ENCODE results near the gene KCND3.

Gene KCND3

GRCh38 chr1:111989531-111990025 is at the start of gene KCND3:
Gene KCND3, minus strand, starts transcription at chr1:111989668.
- peak in 5 of 14 donors; percentile 27 to 65 (median 52) for DNase-seq

- no peak for DNase-seq
Measured at GRCh38 chr1:112034277-112034676, 44.8 kb upstream of the KCND3 start.

DNA sequence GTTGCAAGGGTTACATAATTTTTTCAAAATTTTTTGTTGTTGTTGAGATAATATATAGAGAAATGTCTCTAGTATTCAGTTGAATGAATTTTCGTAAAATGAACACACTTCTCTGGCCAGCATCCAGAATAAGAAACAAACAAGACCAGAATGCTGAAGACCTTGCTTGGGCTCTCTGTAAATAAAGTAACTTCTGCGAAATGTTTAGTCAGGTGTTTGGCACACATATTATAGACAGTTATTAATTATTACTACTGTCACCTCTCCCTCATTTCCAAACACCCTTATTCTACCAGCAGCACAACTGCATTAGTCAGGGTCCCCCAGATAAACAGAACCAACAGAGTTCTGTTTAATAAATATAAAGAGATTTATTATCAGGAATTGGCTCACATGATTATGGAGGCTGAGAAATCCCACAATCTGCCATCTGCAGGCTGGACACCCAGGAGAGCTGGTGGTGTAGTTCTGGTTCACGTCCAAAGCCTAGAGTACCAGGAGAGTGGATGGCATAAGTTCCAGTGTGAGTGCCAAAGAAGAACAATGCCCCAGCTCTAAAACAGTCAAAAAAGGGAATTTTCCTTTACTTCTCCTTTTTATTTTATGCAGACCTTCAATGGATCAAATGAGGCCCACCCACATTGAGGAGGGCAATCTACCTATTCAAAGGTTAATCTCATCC is 44.1 kb upstream of the KCND3 start:
- peak in 1 of 14 donors; percentile 89 for DNase-seq

DNA sequence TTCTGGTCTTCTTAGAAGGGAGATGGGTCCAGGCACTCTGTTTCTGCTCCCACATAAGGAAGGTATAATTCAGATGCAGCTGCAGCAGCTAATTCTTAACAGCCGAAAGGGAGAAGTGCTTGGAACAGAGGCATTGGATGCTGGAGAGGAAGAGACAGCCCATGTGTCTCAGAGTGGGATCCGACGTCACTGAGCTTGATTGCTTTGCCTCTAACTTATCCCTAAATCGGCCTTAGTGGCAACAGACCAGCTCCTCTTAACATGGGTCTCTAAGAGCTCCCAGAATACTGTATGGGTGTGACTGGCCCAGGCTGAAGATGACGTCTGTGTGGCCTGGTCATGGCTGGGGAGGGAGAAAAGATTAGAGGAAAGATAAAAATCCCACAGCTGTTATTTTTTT is 40.7 kb upstream of the KCND3 start:
- DNase-seq, result no peak

DNA sequence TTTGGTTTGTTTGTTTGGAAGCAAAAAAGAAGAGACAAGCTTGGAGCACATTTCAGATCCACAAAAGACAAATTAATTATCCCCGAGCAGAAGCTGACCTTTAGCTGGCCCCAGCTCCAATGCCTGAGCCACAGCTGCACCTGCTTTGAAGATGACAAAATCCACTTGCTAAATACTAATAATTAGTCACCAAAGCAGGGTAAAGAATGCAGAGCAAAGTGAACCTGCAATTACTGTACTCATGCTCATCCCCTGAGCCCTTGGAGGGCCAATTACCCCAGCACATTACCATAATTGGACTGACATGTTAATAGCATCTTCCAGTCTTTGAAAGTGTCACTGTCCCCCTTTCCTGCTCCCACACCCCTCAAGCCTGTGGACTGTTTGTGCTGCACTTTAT is 38.2 kb upstream of the KCND3 start:
- no peak for DNase-seq

GRCh38 chr1:112026501-112026900 is 37.0 kb upstream of the KCND3 start:
- peak in 1 of 14 donors; percentile 55 for DNase-seq

DNA sequence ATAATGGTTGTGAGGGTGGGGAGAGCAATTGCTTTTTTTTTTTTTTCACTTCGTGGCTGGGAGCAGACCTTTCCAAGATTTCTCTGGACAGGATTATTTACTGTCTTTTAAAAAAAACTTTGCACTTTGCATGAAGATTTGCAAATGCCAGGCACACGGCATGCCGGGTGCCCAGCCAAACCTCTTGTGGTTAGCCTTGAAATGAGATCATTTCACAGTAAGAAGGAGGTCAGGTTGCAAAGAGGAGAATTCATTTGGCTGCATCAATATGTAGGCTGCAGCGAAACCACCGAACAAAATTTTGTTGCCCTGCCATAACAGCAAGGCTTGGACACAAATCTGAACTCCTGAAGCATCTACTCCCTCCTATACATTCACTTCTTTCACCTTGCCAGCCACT is 36.5 kb upstream of the KCND3 start:
- DNase-seq, result peak in 2 of 14 donors; percentile 2 to 72

- no peak for DNase-seq
Measured at GRCh38 chr1:112021263-112021662, 31.8 kb upstream of the KCND3 start.

DNA sequence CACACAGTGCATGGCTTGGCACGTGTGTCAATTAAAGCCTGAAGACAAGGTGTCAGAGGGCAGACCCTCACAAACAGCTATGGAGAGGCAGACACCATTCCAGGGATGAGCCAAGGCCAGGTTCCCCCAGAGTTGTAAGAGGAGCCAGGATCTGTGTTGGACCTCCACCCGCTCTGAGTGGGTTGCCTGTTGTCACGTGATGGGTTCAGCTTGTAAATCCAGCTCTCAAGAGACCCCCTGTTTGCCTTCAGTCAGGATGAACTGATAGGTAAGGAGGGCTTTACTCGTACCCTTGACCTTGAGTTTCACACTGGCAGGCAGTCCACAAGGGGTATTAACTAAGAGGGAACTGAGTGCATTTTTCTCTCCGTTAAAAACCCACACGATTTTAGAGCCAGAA is 27.7 kb upstream of the KCND3 start:
- no peak for DNase-seq

GRCh38 chr1:112012823-112013222 is 23.4 kb upstream of the KCND3 start:
- no peak for DNase-seq

GRCh38 chr1:112011202-112011601 is 21.7 kb upstream of the KCND3 start:
- peak in 1 of 14 donors; percentile 11 for DNase-seq

- no peak for DNase-seq
Measured at GRCh38 chr1:112007169-112007568, 17.7 kb upstream of the KCND3 start.

GRCh38 chr1:112006416-112007025 is 17.1 kb upstream of the KCND3 start:
- no peak for DNase-seq

DNA sequence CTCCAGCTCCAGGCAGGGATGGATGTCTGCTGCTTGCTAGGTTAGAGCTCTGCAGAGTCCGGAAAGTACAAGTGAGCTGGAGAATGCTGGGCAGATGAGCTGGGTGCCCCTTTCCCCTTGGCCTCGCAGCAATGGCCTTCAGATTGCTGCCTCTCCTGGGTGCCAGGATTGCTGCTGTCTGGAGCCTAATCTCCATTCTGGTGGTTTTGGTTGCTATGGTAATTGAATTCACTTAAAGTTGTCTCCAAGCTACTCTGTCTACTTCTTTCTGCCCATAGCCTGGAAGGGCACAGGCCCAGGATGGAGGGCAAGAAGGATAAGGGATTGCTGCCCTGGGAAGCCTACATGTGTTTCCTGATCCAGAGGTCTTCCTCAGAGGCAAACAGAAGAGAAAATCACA is 14.6 kb upstream of the KCND3 start:
- no peak for DNase-seq

DNA sequence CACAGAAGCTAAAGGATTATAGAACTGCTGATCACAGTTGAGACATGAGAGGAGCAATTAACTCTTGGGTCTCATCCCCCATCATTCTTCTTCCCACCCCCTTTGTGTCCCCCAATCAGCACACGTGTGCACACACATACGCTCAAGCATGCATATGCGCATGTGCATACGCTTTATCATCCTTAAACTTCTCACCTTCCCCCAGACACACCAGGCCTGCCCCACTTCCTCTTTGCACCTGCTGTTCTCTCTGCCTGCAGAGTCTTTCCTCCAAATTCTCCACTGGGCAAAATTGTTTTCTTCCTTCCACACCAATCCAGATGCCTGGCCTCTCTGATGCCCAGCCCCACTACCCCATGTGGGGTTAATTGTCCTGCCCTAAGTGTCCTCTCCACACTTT is 13.0 kb upstream of the KCND3 start:
- no peak for DNase-seq

GRCh38 chr1:112001436-112001835 is 12.0 kb upstream of the KCND3 start:
- no peak for DNase-seq

DNA sequence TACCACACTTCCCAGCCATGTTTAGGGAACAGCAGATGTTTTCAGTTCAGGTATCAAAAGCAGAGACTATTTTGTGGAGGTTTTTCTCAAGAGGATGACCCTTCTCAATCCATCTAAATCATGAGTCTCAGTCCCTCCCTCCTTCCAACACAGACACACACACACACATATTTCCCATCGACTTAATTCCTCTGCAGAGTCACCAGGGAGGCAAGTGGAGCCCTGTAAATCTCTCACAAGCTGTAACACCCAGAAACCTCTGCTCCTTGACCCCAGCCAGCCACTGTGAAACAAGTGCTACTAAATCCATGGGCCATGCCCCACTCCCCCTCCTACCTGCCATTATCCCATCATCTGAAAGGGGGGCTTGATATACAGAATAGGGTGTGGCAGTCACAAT is 10.6 kb upstream of the KCND3 start:
- DNase-seq, result no peak

- no peak for DNase-seq
Measured at GRCh38 chr1:111998332-111998731, 8.9 kb upstream of the KCND3 start.

DNA sequence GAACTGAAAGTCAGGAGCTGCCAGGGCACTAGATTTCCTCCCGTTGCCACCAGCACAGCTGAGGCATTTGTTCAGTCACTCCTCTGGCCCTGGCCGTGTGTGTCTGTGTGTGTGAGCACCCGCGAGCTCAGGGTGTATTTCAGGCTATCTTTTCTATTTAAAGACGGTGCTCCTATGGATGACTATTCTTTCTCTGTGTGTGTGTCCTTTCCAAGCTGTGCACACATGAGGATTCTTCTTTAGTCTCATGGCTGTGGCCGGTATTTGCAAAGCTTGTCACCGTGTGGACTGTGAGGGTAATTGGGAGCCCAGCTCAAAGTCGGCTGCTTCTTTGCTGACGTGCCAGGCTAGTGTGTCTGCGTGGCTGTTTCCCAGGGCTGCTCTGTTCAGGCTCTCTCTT is 3.0 kb upstream of the KCND3 start:
- peak in 1 of 14 donors; percentile 59 for DNase-seq

DNA sequence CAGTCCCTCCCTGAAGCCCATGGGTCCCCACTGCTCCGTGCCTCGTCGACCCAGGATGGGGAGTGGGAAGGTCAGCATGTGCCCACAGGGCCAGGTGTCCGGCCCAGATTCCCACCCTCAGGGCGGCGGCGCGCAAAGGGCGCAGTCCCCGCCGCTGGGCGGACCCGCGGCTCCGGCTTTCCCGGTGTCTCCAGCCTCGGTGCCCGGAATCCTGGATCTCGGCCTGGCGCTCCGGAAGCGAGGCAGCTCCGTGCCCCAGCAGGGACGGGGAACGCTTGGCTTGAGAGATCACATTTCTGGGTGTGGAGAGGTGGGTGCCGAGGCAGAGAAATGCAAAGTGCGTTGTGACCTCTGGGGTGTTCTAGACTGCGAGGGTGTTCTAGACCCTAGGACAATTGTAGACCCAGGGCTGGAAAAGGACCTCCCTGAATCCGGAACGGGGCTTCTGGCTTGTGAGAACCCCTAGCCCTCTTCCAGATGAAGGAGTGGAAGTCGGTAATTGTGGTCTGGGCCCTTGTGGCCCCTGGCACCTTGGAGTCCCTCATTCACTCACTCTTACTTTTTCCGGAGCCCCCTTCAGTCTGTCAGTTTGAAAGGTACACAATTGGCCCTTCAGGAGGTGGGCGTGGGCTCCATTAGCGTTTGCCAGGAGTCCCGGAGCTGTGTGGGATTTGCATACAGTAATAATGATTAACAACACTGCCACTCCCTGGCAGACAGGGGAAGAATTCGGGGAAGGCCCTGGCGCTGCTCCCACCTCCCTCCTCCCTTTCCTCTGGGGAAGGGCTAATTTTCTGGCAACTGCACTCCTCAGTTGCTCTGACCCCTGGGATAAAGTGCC is 1.6 kb upstream of the KCND3 start:
- peak in 11 of 14 donors; percentile 14 to 83 (median 37) for DNase-seq

- peak in 5 of 14 donors; percentile 27 to 63 (median 52) for DNase-seq
Measured at GRCh38 chr1:111990026-111990877, 784 bp upstream of the KCND3 start.
